Pulmonary artery endothelial cell (primary cell): Measurements from ENCODE around the gene HKDC1. TPM values are rescaled to one million over a fixed set of nuclear protein-coding genes. Genes with fewer than 3 reads are reported as not detected.
"Not testable (repeated sequence)": the region's sequence is repeated elsewhere in the genome, so short reads cannot be mapped to it uniquely, and the experiment has no call there.

Source experiments
- DNase-seq: peaks from one replicate; pipeline ENCODE4 v3.0.0-alpha.2; 2011; ENCODE audit warnings: low read depth, low spot score
- total RNA-seq: library from RNA; depleted of rRNA; stranded (reverse); fragments of >200 nt; gene quantifications from 2 replicates; pipeline ENCODE4 v1.2.3, GENCODE V29; 2014

Gene HKDC1
- total RNA-seq, 1 donor from 2014 or later = not detected

GRCh38 chr10:69241575-69241974 lies 21.4 kb downstream of the HKDC1 start:
- no peak for DNase-seq

DNA sequence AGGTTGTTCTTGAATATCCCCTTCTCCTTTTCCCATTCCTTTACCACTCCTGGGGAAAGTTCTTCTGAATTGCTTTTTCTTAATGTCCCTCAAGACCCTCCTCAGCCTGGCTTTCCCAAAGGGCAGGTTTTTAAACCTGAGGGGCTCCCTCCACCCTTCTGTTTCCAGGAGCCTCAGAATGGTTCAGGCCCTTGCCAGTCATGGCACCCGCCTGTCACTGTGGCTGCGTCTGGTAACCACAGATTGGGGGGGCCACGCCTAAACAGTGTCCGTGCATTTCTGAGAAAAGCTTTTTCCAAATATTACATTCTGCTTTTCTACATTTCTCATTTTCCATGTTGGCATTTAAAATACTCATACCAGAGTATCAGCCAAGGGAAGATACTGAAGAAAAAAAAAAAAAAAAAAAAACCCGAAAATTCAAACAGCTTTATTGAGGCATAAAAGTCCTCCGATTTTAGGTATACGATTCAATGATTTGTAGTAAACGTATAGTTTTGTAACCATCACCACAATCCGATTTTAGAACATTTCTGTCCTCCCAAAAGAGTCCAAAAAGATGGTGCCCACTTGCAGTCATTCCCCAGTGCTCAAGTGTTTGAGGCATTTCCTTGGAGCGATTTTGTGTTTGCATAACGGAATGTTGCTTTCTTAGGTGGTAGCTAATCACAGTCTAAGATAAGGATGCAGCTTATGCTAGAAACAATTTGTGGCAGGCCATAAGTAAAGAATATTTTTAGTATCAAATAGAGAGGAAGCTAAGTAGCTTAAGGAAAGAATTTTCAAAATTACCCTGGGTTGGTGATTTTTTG lies 22.1 kb downstream of the HKDC1 start:
- DNase-seq = no peak

GRCh38 chr10:69242852-69243212 lies 22.7 kb downstream of the HKDC1 start:
- no peak for DNase-seq

DNA sequence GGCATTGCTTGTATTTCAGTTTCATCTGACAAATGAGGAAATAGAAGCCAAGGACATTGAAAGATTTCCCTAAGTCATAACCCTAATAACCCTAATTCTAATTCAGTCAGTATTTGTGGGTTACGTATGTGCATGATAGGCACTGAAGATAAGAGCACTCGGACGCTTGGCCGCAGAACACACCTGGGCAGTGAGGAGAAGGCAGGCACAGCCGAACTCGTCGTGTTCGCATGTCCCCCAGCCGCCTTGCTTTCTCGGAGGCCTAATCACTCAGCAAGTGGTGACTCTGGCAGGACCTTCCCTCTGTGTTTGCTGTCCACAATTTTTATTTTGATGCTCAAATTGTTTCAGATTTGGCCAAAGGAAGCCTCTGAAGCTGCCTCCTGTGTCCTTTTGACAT lies 23.7 kb downstream of the HKDC1 start:
- DNase-seq = no peak

DNA sequence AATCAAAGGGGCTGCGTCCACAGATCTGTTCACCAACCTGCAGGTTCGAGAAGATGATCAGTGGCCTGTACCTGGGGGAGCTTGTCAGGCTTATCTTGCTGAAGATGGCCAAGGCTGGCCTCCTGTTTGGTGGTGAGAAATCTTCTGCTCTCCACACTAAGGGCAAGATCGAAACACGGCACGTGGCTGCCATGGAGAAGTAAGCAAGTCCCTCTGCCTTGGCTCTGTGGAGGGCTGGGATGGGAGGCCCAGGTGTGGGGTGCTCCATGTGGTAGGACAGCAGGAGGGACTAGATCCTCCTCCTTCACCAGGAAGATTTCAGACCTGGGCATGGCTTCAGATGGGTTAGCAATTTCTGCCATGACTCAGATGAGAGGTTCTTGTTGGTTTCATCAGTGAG lies 25.9 kb downstream of the HKDC1 start:
- DNase-seq = no peak

DNA sequence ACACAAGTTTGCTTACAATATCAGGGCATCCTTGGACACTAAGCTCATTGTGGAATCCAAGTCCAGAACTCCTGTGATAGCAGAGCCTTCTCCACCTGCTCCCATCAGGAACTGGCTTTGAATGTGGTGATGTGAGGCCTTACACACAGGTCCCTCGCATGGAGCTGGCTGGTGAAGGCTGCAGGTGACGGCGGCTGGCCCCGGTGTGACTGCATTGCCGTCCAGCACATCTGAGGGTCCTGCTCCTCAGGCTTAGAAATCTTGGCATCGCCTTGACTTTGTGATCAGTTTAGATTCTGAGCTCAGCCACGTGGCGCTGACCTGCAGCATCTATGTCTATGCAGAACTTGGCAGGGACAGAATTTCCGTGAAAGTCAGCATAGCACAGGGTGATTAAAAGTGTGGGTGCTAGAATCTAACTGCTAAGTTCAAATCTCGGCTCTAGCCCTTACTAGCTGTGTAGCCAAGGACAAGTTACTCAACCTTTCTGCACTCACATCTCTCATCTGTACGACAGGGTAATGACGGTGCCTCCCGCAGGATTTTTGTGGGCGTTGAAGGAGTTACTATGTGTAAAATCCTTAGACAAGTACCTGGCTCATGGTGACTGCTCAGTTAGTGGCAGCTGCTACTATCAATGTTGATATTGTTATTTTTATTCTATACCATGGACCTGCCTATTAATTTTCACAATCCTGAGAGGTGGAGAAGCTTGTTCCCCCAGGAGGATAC lies 26.6 kb downstream of the HKDC1 start:
- no peak for DNase-seq

DNA sequence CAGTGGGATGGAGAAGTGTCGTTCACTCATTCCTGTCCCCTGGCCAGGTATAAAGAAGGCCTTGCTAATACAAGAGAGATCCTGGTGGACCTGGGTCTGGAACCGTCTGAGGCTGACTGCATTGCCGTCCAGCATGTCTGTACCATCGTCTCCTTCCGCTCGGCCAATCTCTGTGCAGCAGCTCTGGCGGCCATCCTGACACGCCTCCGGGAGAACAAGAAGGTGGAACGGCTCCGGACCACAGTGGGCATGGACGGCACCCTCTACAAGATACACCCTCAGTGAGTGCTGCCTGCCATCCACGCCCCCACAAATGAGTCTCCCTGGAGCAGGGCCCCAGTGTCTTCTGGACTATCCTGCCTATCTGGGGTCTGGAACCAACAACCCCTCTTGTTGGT lies 27.2 kb downstream of the HKDC1 start:
- no peak for DNase-seq

DNA sequence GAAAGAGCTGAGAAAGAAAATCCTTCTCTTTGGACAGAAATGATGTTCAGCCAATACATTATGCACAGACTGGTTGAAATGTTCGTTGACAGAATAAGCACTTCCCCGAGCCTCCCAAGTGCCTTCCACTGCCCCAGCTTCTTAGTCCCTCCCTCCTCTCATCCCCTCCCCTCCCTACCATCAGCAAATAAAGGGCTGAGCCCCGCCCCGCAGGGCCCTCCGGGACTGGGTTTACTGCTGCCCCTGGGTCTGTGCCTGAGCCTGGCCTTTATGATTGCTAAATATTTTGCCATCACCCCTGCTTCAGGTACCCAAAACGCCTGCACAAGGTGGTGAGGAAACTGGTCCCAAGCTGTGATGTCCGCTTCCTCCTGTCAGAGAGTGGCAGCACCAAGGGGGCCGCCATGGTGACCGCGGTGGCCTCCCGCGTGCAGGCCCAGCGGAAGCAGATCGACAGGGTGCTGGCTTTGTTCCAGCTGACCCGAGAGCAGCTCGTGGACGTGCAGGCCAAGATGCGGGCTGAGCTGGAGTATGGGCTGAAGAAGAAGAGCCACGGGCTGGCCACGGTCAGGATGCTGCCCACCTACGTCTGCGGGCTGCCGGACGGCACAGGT lies 28.1 kb downstream of the HKDC1 start:
- no peak for DNase-seq

- DNase-seq = no peak
These were observed 29.9 kb downstream of the HKDC1 start for GRCh38 chr10:69250041-69250440.

DNA sequence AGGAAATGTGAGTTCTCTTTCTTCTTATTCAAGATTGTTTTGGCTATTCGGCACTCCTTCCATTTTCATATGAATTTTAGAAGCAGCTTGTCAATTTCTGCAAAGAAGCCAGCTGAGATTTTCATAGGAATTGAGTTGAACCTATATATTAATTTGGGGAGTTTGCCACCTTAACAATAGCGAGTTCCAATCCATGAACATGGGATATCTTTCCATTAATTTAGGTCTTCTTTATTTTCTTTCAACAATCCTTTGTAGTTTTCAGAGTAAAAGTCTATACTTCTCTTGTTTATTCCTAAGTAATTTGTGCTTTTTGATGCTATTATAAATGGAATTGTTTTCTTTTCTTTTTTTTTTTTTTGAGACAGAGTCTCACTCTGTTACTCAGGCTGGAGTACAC lies 31.3 kb downstream of the HKDC1 start:
- not testable (repeated sequence) for DNase-seq

DNA sequence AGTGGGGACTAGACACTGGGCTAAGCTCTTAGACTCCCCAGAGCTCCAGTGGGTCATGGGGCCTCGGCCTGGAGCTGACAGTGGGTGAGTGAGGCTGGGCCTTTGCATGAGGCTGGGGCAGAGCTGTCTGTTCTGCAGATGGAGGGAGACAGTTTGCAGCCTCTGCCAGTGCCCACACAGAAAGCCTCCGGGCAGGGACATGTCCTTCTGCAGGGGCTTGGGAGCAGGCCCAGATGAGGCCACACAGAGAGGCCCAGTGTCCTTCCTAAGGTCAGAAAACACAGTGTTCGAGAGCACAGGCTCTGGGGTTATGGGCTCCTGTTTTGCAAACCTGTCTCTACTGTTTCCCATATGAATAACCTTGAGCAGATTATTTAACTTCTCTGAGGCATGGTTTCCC lies 33.0 kb downstream of the HKDC1 start:
- DNase-seq = no peak

- DNase-seq = no peak
These were observed 34.7 kb downstream of the HKDC1 start for GRCh38 chr10:69254877-69255276.

- no peak for DNase-seq
These were observed 39.6 kb downstream of the HKDC1 start for GRCh38 chr10:69259547-69260243.

GRCh38 chr10:69261184-69261583 lies 41.1 kb downstream of the HKDC1 start:
- DNase-seq = no peak

- no peak for DNase-seq
These were observed 42.2 kb downstream of the HKDC1 start for GRCh38 chr10:69262292-69262751.

GRCh38 chr10:69265521-69265920 lies 45.4 kb downstream of the HKDC1 start:
- no peak for DNase-seq

DNA sequence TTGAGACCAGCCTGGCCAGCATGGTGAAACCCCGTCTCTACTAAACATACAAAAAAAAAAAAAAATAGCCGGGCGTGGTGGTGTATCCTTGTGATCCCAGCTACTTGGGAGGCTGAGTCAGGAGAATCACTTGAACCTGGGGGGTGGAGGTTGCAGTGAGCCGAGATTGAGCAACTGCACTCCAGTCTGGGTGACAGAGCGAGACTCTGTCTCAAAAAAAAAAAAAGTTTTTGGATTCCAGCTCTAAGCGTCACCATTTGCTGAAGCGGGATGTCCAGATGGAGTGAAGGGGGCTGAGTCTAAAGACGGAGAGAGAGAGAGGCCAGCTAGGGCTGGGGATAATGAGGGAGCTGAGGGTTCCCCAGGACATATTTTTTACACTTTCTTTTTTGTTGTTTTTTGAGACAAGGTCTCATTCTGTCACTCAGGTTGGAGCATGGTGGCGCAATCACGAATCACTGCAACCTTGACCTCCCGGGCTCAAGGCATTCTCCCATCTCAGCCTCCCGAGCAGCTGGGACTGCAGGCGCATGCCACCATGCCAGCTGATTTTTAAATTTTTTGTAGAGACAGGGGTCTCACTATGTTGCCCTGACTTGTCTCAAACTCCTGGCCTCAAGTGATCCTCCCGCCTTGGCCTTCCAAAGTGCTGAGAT lies 48.8 kb downstream of the HKDC1 start:
- no peak for DNase-seq

- DNase-seq = no peak
These were observed 49.6 kb downstream of the HKDC1 start for GRCh38 chr10:69269761-69270160.

- no peak for DNase-seq
These were observed 50.9 kb downstream of the HKDC1 start for GRCh38 chr10:69270990-69271389.

DNA sequence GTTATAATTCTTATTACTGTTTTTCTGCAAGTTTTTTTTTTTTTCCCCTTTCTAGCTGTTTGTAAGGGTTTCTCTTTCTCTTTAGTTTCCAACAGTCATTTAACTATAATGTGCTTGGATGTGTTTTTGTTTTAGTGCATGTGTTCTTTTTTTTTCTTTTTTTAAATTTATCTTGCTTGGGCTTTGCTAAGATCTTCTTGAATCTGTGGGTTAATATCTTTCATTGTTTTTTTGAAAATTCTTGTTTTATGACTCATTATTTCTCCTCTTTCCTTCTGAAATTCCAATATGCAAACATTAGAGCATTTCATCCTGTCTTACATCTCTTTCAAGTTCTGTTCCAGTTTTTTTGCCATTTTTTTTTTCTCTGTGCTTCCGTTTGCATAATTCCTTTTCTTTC lies 52.5 kb downstream of the HKDC1 start:
- DNase-seq = peak; percentile 17

DNA sequence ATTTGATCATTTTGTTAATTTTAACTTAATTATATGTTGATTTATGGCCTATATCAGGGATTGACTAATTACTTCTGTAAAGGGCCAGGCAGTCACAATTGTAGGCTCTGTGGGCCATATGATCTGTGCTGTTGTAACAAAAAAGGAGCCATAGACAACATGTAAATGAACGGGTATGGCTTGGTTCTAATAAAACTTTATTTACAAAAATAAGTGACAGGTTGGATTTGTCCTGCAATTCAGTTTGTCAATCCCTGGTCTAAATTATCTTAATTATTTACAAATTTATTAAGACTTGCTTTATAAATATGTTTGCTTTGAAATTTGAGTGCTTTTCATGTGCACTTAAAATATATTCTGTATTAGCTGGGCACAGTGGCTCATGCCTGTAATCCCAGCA lies 55.3 kb downstream of the HKDC1 start:
- no peak for DNase-seq
